GM12878 (cell line): ENCODE measurements around the gene TRAF5. TPM values are rescaled to one million over a fixed set of nuclear protein-coding genes. Genes with fewer than 3 reads are reported as not detected.

Source experiments
- ATAC-seq: fragments of 200-7000 bp; cut with Tn5 transposase; 3 replicates; pipeline ENCODE4 v1.9.1; 2020; ENCODE audit warnings: mild to moderate bottlenecking, moderate library complexity
- BruUV-seq: library from RNA; stranded (reverse); fragments of 400-500 nt; replicated peaks from 2 replicates; lab custom pipeline; 2021; lab: Mats Ljungman, UMichigan
- CTCF ChIA-PET: fragments of 300-600 bp; sonication (Branson Sonifier 250); formaldehyde crosslinking; extraction: SDS; loops from one replicate; lab custom pipeline; 2021; ENCODE audit warnings: inconsistent platforms; lab: Yijun Ruan, JAX
- POLR2A ChIA-PET: fragments of 350-600 bp; formaldehyde crosslinking; extraction: SDS; loops from one replicate; lab custom pipeline; 2021; ENCODE audit warnings: inconsistent platforms; lab: Charles Lee
- RAD21 ChIA-PET: fragments of 300-600 bp; sonication (Branson Sonifier 250); formaldehyde crosslinking; loops from one replicate; lab custom pipeline; 2023; ENCODE audit warnings: antibody characterized with exemption; ENCODE audit not compliant: unreplicated experiment; lab: Charles Lee
- SMC1A ChIA-PET: fragments of 300-600 bp; sonication (Branson Sonifier 250); formaldehyde crosslinking; loops from one replicate; lab custom pipeline; 2023; ENCODE audit not compliant: unreplicated experiment, uncharacterized antibody; lab: Charles Lee
- DNase-seq: peaks from one replicate; pipeline ENCODE4 v3.0.0-alpha.2; 2011; ENCODE audit warnings: low read depth, low spot score
- FAIRE-seq: peaks from 3 replicates; lab custom pipeline; 2011; peaks lifted over from hg19 to GRCh38; lab: Jason Lieb, UNC
- H2AFZ ChIP-seq: 2 replicates; pipeline ENCODE4 v1.6.0; 2011; ENCODE audit warnings: low read depth, low read length, control low read depth; ENCODE audit not compliant: control insufficient read depth
- H3K27ac ChIP-seq: 2 replicates; pipeline ENCODE4 v1.5.1; 2011; ENCODE audit warnings: control low read depth; ENCODE audit not compliant: control insufficient read depth, insufficient read depth
- H3K27me3 ChIP-seq, 2 experiments: replicated peaks in 1 of 2; 2 replicates each; pipeline versions ENCODE4 v1.6.0 to v1.6.1; 2011; ENCODE audit warnings: low read length in 1 of 2; ENCODE audit not compliant: control insufficient read depth in 2 of 2, insufficient read depth in 2 of 2
- H3K36me3 ChIP-seq, 2 experiments: 2 replicates each; pipeline ENCODE4 v1.5.1; 2011; ENCODE audit warnings: low read length in 1 of 2; ENCODE audit not compliant: control insufficient read depth in 2 of 2, insufficient read depth in 2 of 2
- H3K4me1 ChIP-seq: 2 replicates; pipeline ENCODE4 v1.6.1; 2011; ENCODE audit warnings: mild to moderate bottlenecking, low read length, moderate library complexity, mixed read lengths; ENCODE audit not compliant: control insufficient read depth, insufficient read depth
- H3K4me2 ChIP-seq: 2 replicates; pipeline ENCODE4 v1.6.0; 2011; ENCODE audit warnings: control low read depth; ENCODE audit not compliant: control insufficient read depth, insufficient read depth
- H3K4me3 ChIP-seq: fragments of 200-600 bp; sonication (generic); 2 replicates; pipeline ENCODE4 v1.5.1; 2016
- H3K79me2 ChIP-seq: 2 replicates; pipeline ENCODE4 v1.6.0; 2011; ENCODE audit warnings: low read length; ENCODE audit not compliant: control insufficient read depth, insufficient read depth
- H3K9ac ChIP-seq: 2 replicates; pipeline ENCODE4 v1.8.0; 2011; ENCODE audit warnings: low read length, control low read depth, mixed read lengths; ENCODE audit not compliant: control insufficient read depth, insufficient read depth
- H3K9me3 ChIP-seq: replicated peaks from 3 replicates; pipeline ENCODE4 v1.5.1; 2011; ENCODE audit warnings: mild to moderate bottlenecking, low read length; ENCODE audit not compliant: control insufficient read depth, insufficient read depth
- H4K20me1 ChIP-seq: 2 replicates; pipeline ENCODE4 v1.6.0; 2011; ENCODE audit not compliant: control insufficient read depth, insufficient read depth
- BACH1 ChIP-seq: fragments of 450-650 bp; IDR thresholded peaks from 2 replicates; pipeline ENCODE4 v1.6.1; 2017; ENCODE audit warnings: mild to moderate bottlenecking, borderline replicate concordance
- CHD1 ChIP-seq: IDR thresholded peaks from 2 replicates; pipeline ENCODE4 v1.6.1; 2012; ENCODE audit warnings: low read depth, low read length, improper control_type of control experiment
- IKZF1 ChIP-seq: fragments of 450-650 bp; conservative IDR thresholded peaks from 2 replicates; pipeline ENCODE4 v1.6.1; 2017; ENCODE audit warnings: antibody characterized with exemption, mild to moderate bottlenecking
- MAX ChIP-seq: IDR thresholded peaks from 2 replicates; pipeline ENCODE4 v1.6.1; 2012; ENCODE audit warnings: low read depth, low read length, improper control_type of control experiment
- MEF2B ChIP-seq: fragments of 450-650 bp; IDR thresholded peaks from 2 replicates; pipeline ENCODE4 v1.6.1; 2018; ENCODE audit warnings: mild to moderate bottlenecking, moderate library complexity; ENCODE audit not compliant: partially characterized antibody, poor library complexity, severe bottlenecking
- NFIC ChIP-seq: IDR thresholded peaks from 2 replicates; pipeline ENCODE4 v1.6.1; 2012; ENCODE audit warnings: low read depth, mild to moderate bottlenecking, inconsistent platforms, low read length, moderate library complexity
- NFXL1 ChIP-seq: fragments of 450-650 bp; IDR thresholded peaks from 2 replicates; pipeline ENCODE4 v1.6.1; 2017; ENCODE audit warnings: antibody characterized with exemption, mild to moderate bottlenecking, borderline replicate concordance
- NFYB ChIP-seq: IDR thresholded peaks from 2 replicates; pipeline ENCODE4 v1.6.1; 2011; ENCODE audit warnings: low read depth, mild to moderate bottlenecking, low read length, improper control_type of control experiment, moderate library complexity; ENCODE audit not compliant: insufficient read depth
- PAX8 ChIP-seq: fragments of 450-650 bp; IDR thresholded peaks from 2 replicates; pipeline ENCODE4 v1.6.1; 2017; ENCODE audit warnings: mild to moderate bottlenecking, moderate library complexity
- PKNOX1 ChIP-seq: fragments of 450-650 bp; IDR thresholded peaks from 2 replicates; pipeline ENCODE4 v1.6.1; 2016; ENCODE audit warnings: mild to moderate bottlenecking
- PML ChIP-seq: IDR thresholded peaks from 2 replicates; pipeline ENCODE4 v1.6.1; 2012; ENCODE audit warnings: low read length, inconsistent platforms
- POLR2AphosphoS5 ChIP-seq: IDR thresholded peaks from 2 replicates; pipeline ENCODE4 v1.6.1; 2011; ENCODE audit warnings: mild to moderate bottlenecking, low read length, inconsistent platforms
- RB1 ChIP-seq: fragments of 450-650 bp; formaldehyde crosslinking; IDR thresholded peaks from 2 replicates; pipeline ENCODE4 v1.6.1; 2017; ENCODE audit warnings: mild to moderate bottlenecking, borderline replicate concordance
- SMAD5 ChIP-seq: IDR thresholded peaks from 2 replicates; pipeline ENCODE4 v1.6.1; 2016; ENCODE audit warnings: antibody characterized with exemption, low read depth
- SMARCA5 ChIP-seq: fragments of 450-650 bp; IDR thresholded peaks from 2 replicates; pipeline ENCODE4 v1.6.1; 2017; ENCODE audit warnings: mild to moderate bottlenecking
- SMC3 ChIP-seq: IDR thresholded peaks from 2 replicates; pipeline ENCODE4 v1.6.1; 2011; ENCODE audit warnings: low read length, improper control_type of control experiment, borderline replicate concordance
- STAT1 ChIP-seq: fragments of 450-650 bp; conservative IDR thresholded peaks from 2 replicates; pipeline ENCODE4 v1.6.1; 2014; ENCODE audit warnings: antibody characterized with exemption, mild to moderate bottlenecking
- TARDBP ChIP-seq: IDR thresholded peaks from 2 replicates; pipeline ENCODE4 v1.6.1; 2016; ENCODE audit warnings: borderline replicate concordance
- ZNF384 ChIP-seq: IDR thresholded peaks from 2 replicates; pipeline ENCODE4 v1.6.1; 2012; ENCODE audit warnings: low read depth, mild to moderate bottlenecking, low read length, improper control_type of control experiment, borderline replicate concordance
- WGBS: methylation state at CpG from one replicate; pipeline ENCODE4 v1.1.6; 2016; ENCODE audit warnings: low lambda C conversion rate; ENCODE audit not compliant: insufficient replicate concordance, insufficient coverage; ENCODE audit errors: missing lambda C conversion rate; 5-methylcytosine and 5-hydroxymethylcytosine counted together
- in situ Hi-C: fragments of 300-500 bp; cut with MboI; formaldehyde crosslinking; loops from 9 replicates; pipeline ENCODE4 v1.14.3; 2018; ENCODE audit warnings: mixed read lengths
- intact Hi-C: fragments of 100-400 bp; cut with micrococcal nuclease; formaldehyde crosslinking; loops from one replicate; pipeline ENCODE4 v1.14.2; 2022; ENCODE audit not compliant: unreplicated experiment
- polyA plus RNA-seq, 11 experiments: library from polyadenylated mRNA; depleted of rRNA in 4 of 11; unstranded in 6 of 11; stranded (reverse) in 5 of 11; fragments of >200 nt; fragmentation: Nextera tagmentation in 4 of 11; fragmentation: Illumina TruSeq in 1 of 11; extraction: Ambion mirVana in 4 of 11; extraction: Trizol in 1 of 11; gene quantifications; 1 replicate in 1 of 11; 2 replicates in 10 of 11; pipeline versions ENCODE4 v1.2.1 to v1.2.3, GENCODE V29; 2011 to 2016; ENCODE audit warnings: inconsistent platforms in 2 of 11, missing spikeins in 2 of 11, low read depth in 1 of 11
- total RNA-seq, 4 experiments: library from RNA; depleted of rRNA in 3 of 4; stranded (reverse); fragments of >200 nt in 3 of 4; fragmentation: Illumina TruSeq in 1 of 4; extraction: Trizol in 1 of 4; gene quantifications; 2 replicates each; pipeline versions ENCODE4 v1.2.1 to v1.2.3, GENCODE V29; 2013 to 2021

The TRAF5 gene
- total and polyA plus RNA-seq, 10 of the 15 experiments (the other 5 are each of a cell fraction or from before 2014, with no cell fraction given): 10.6 to 36.5 (median 26.3) TPM

- no peaks in the 10 kb centered on the region for H3K27me3 ChIP-seq
- TF ChIP-seq IKZF1: no peak
- TF ChIP-seq NFIC: no peak
- no peak for TF ChIP-seq BACH1
- no peak for TF ChIP-seq PKNOX1
- no peak for TF ChIP-seq SMC3
- TF ChIP-seq SMARCA5: no peak
- TF ChIP-seq POLR2AphosphoS5: no peak
- no peak for TF ChIP-seq TARDBP
- no peak for TF ChIP-seq CHD1
- no peak for TF ChIP-seq PML
- no peak for TF ChIP-seq NFYB
- TF ChIP-seq RB1: no peak
- no peak for TF ChIP-seq SMAD5
- no peak for TF ChIP-seq STAT1
- no peak for TF ChIP-seq PAX8
- TF ChIP-seq NFXL1: no peak
- no peak for TF ChIP-seq MEF2B
- TF ChIP-seq MAX: no peak
- no peak for TF ChIP-seq ZNF384
- ChIA-PET SMC1A (interaction anchor here (0.6 to 2.0 kb wide), 3 partner anchors 11 to 30 kb away, joined by 3 to 5 read pairs (median 4); no protein-coding TSS in a partner anchor), POLR2A (interaction anchor here (0.7 to 1.5 kb wide), 2 partner anchors 11 to 705 kb away, joined by 4 to 5 read pairs; no protein-coding TSS in a partner anchor), RAD21 (no interaction called here), CTCF (interaction anchor here (0.7 to 1.8 kb wide), 4 partner anchors 11 to 260 kb away, joined by 3 to 7 read pairs (median 4); no protein-coding TSS in a partner anchor)
- in situ Hi-C loops: no loop called here
- 100% methylated on average over 1 of the region's 1 CpG for whole genome bisulfite sequencing
- BruUV-seq: no TSS peak
- ATAC-seq: no peak
- no peak for FAIRE-seq
- H3K79me2 ChIP-seq: no peaks in the 10 kb centered on the region
- H3K9me3 ChIP-seq: no peaks in the 10 kb centered on the region
- peaks cover 16 to 37% of the 10 kb centered on the region in 2 experiments for H3K36me3 ChIP-seq
- H4K20me1 ChIP-seq: peaks cover 2% of the 10 kb centered on the region; the same call in 1 of the 2 replicates
- intact Hi-C loops: no loop called here
- DNase-seq: no peak
- no peak overlapping the region for H3K9ac ChIP-seq
- H3K4me3 ChIP-seq: no peak overlapping the region
- no peak overlapping the region for H3K4me2 ChIP-seq
- no peaks in the 10 kb centered on the region for H3K4me1 ChIP-seq
- no peak overlapping the region for H3K27ac ChIP-seq
- H2AFZ ChIP-seq: no peak overlapping the region
These were observed 32.1 kb downstream of the TRAF5 start for GRCh38 chr1:211358685-211359084.
